ELF-1 (cell line): ENCODE results near the gene ABTB2.
A peak's percentile ranks its signal among the peaks of the same experiment; 100 is the strongest.

Experiments used
- DNase-seq: peaks from one replicate; pipeline ENCODE4 v3.0.0-alpha.2; 2016; ENCODE audit warnings: low read depth, low spot score

ABTB2 gene

GRCh38 chr11:34169686-34170085 is 188.1 kb downstream of the ABTB2 start:
- DNase-seq: no peak

DNA sequence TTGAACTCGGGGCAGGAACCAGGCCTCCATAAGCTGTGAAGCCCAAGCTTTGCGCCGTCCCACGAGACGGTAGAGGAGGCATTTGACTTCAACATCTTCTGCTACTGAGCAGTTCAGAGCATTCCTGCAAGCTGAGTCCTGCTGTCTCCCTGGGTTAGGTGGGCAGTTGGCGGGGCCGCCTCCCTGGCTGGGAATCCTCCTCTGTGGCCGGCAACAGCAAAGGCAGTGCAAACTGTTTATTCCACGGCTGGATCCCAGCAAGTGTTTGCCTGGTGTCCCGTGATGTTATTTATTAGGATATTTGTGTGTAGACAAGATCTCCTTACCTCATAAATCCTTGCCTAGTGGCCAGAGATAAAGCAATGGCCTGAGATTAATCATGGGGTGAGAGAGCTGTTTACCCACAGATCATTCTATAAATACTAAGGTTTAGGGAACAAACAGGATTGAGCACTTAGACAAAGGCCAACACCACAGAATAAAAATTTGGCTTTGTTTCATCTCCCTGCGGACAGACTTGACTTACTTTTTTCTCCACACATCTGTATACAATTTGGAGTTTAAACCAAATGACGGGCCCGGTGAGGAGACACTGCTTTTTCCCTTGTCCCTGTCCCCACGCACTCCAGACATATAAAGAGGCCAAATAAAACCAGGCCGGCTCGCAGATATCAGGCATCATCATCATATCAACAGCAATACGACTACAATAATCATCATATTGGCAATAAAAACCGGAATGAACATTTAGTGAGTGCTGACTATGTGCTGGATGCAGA is 189.0 kb downstream of the ABTB2 start:
- no peak for DNase-seq

DNA sequence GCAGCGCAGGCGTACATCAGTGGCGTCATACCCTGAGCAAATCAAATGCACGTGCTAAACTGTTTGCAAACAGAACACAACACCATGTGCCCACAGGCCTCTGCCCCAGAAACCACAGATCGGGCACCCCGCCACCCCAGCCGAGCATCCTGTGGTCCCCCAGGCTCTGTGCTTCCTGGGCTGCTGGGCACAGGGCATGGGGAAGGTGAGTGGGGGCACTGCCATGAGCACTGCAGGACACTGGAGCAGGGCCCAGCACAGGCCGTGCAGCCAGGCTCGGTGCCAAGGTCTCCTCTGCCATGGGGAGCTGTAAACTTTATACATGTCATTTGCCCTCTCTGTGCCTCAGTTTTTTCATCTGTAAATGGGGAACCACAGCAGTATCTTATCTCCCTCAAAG is 189.8 kb downstream of the ABTB2 start:
- no peak for DNase-seq

DNA sequence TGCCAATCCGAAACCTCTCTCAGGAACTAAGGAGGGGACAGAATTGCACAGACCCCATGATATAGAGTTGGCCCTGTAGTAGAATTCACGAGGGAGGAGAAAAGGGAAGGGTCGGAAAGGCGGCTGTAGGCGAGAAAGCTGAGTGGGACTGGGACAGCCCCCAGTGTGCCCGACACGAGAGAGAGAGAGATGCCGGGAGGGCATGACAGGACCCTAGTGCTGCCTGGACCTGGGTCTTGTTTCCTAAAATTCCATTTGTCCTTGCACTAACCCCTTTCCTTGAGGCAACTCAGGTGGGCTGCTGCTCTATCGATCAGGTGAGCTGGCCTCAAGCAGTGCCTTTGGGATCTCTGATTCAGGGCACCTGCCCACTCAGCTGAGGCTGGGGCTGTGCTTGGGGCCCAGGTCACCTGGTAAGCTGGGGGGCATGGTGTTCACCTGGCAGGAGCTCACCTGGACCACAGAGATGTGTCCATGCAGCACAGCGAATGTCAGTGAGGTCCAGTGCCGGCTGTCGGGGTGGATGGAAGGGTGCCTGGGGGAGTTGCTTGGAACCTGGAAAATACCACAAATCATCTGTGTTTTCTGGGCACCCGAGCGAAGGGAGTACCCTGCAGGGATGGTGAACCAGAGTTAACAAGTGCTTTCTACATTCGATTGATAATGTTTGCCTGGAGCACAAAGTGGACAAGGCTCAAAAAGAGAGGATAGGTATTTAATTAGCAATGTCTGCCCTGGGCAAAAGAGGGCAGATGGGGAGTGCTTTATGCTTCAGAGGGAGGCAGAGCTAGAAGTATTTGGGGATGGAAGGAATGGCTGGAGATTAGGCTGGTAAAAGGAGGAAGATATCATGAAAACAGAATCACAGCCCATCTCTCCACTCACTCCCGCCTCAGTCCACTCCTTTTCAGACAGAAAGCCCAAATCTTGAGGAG is 190.7 kb downstream of the ABTB2 start:
- no peak for DNase-seq

DNA sequence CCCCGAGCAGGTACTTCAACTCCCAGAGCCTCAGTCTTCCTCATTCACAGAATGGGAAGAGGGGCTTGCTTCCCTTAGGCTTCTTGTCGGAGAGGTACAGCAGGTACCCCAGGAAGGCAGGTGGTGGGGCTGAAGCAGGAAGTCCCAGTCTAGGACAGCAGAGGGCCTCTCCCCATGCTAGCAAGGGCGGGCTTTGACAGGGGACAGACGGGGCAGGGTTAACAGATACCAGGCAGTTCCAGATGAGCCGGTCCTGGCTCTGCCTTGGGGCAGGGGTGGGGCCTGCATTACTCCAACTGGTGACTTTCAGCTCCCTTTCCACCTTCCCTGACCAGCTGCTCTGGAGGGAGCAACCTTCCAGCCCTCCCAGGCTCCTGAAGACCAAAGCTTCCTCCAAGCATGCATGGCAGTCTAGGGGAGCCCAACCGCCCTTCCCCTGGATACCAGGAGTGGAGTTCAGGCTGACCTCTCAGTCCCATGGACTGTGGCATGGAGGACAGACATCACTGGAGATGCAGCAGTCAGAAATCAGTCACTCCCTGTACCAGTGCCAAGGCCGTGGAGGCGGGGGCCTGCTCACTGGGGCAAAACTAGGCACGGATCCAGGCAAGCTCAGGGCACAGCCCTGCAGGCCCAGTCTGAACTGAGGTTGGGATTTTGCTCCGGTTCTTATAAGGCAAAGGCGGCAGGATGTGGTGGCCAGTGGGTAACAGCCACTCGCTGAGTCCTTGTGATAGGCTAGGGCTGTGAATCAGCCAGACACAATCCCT is 191.8 kb downstream of the ABTB2 start:
- DNase-seq: peak; percentile 94

GRCh38 chr11:34165121-34165520 is 192.7 kb downstream of the ABTB2 start:
- DNase-seq: no peak

DNA sequence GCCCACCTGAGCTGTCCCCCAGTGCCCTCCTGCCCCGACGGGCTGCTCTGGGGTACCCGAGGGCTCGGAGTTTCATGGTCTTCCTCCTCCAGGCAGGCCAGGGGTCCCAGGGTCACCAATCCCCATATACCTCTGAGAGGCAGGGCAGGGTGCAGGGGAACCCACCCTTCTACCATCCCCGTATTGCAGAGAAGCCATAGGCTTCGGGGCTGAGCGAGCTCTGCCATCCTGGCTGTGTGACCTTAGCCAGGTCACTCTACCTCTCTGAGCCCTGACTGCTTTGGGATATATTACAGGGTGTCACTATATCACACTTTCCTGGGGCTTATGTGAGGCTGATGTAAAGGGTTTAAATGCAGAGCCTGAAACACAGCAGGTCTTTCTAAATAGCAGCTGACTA is 195.0 kb downstream of the ABTB2 start:
- DNase-seq: no peak

DNA sequence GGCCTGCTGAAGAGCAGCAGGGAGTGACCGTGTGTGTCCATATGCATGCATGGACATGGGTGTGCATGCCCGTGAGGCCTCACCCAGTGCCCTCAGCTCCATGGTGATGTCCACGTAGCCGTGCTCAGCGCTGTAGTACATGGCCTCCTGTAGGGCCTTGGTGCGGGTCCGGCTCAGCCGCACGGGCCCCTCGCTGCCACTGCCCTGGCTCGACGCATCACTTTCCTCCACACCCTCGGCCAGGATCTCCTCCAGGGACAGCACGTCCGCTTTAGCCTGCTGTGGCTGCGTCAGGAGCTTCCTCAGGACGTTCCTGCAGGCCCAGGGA is 195.4 kb downstream of the ABTB2 start:
- no peak for DNase-seq

DNA sequence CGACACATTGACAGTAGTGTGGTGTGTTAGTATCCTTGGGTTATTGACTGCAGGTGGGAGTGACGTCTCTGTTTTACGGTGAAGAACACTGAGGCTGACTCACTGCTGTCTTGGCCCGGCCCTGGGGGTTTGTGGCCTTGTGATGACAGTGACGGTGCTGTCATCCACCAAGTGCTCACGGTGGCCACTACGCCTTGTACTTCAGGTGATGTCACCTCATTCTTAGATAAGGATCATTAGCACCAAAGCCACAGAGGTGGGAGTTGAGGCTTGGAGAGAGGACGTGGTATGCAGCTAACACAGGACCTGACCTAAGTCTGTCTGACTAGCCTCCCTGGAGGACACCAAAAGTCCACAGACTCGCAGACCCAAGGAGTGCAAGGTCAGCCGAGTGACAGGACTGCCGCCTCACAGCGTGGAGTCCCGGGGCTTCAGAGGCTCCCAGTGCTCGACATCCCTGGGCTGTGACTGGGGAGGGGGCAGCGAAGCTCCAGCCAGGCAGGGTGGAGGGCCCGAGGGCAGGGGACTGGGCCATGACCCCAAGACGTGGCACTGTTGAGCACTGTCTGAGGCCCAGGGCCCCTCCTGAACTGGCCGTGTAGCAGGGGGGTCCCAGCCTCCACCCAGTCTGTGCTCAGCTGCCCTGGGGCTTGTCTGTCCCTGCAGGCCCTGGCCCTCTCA is 195.9 kb downstream of the ABTB2 start:
- DNase-seq: peak; percentile 57

DNA sequence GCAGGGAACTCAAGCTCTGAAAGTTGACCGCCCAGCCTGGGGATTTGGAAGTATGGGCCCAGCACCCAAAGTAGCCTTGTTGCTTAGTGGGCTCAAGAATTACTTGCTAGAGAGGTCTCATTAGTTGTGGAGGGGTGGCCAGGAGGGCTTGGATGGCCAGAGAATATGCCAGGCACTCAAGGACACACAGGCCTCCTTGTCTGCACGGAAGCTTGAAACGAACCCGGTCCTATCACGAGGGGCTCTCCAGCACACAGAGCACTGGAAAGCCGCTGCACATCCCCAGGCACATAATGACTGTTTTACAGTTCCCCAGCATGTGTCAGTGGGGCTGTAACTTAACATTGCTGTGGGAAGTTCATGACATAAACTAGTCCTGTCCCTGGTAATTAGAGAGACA is 196.4 kb downstream of the ABTB2 start:
- DNase-seq: no peak

DNA sequence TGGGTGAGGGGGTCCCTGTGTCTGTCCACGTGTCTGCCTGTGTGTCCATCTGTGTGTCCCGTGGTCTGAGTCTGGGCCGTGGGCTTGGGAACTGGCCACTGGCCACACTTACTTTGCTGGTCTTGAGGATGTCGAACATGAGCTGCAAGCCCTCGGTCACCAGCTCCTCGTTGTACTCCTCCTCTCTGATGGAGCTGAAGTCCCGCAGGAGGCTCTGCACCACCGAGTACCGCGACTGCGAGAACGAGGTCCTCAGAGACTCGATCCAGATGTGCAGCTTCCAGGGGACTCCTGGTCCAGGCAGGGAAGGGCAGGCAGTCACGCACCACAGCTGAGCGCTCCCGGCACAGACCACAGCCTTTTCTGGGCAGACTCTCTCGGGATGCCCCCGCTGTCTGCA is 197.0 kb downstream of the ABTB2 start:
- DNase-seq: no peak

- no peak for DNase-seq
These were observed 197.6 kb downstream of the ABTB2 start for GRCh38 chr11:34160049-34160721.

DNA sequence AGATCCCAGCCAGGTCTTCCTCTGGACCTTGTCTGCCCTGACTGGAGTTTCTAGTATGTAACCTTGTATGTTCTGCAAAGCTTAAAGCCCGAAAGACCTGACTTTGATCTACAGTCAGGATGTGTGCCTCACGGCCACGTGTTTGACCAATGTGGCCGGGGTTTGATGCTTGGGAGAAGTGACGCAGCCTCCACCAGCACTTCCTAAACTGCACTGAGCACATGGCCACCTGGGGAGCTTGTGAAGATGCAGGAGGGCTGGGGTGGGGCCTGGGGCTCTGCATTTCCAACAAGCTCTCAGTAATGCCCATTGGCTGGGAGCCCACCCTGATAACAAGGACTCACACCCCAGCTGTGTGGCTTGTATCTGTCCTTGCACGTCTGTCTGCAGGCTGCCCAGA is 199.1 kb downstream of the ABTB2 start:
- no peak for DNase-seq

- DNase-seq: no peak
These were observed 200.6 kb downstream of the ABTB2 start for GRCh38 chr11:34157163-34157562.

- no peak for DNase-seq
These were observed 202.1 kb downstream of the ABTB2 start for GRCh38 chr11:34155757-34156062.

- DNase-seq: no peak
These were observed 202.6 kb downstream of the ABTB2 start for GRCh38 chr11:34155057-34155756.

GRCh38 chr11:34154059-34154875 is 203.5 kb downstream of the ABTB2 start:
- DNase-seq: no peak

GRCh38 chr11:34151916-34152845 is 205.6 kb downstream of the ABTB2 start:
- no peak for DNase-seq

- no peak for DNase-seq
These were observed 206.6 kb downstream of the ABTB2 start for GRCh38 chr11:34151166-34151565.
